AG08396 (cell line): Measurements from ENCODE around the gene NIN.

ENCODE experiments used
- DNase-seq: peaks from one replicate; pipeline ENCODE4 v3.0.0; 2012; ENCODE audit warnings: low spot score, mixed read lengths

The NIN gene

DNA sequence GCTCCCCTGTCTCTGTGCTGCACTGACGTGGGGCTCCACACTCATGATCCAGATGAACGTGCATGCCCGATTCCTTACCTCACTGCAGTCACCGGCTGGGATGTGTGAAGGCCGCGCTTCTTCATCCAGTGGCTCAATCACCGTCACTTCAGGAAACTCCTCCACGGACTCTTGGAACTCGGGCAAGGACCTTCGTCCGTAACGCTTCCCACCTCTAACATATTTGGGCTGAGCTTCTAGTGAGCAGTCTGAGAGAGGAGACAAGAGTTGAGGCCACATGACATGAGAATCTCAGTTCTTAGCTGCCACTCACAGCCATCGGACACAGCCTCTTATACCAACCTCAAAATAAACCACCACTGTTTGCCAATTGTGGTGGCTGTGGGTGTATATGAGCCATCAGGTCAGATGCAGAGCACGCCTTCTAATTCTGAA, 38.3 kb downstream of the NIN start:
- DNase-seq: no peak

DNA sequence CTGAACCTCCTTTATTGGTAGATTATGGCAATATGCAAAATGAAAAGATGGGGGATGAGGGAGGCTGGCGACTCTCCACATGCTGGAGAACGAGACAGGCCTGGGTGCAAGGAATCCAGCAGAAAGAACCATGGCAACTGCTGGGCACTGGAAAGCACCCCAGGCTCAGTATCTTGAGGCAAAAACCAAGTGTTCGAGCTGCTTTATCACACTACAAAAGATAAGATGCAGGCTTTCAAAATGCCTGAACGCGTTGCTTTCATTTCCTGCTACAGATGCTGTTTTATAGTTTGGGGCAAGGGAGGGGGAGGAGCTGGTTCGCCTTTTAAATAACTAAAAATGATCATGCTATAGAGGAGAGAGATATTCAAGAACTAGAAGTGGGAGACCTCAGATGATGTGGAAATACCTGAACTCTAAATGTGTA, 38.9 kb downstream of the NIN start:
- DNase-seq: no peak

DNA sequence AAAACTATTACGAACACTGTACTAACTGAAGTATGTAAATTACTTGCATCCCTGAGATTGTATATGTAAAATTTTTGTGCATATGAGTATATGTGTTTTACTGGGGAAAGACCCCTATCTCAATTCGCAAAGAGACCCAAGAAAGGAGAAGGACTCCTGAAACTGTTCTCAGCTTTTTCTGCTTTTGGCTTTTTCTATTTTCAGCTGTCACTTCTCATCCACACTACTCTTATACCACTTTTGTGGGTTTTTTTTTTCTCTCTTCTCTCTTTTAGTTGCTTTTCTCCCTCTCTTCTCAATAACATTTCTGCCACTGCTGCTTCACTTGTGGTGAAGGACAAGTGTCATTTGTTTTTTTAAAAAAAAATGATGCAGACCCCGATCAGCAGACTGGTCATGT, 39.8 kb downstream of the NIN start:
- DNase-seq: no peak

DNA sequence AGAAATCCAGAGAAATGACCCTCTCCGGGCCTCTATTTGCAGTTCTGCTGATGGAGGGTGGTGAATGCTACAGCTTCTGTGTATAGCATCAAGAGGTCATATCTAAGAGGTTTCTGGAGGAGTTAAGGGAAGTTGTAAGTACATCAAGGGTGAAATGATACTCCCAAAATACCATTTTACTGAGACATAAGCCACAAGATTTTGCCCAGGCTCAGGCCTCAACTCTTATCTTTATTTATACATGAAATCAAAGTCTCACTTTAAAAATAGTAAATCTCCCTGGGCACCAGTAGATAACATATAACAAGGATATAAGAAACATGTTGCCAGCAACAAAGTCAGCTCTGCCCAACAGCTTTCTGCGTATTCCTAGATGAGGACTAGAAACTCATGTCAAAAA, 40.4 kb downstream of the NIN start:
- DNase-seq: peak; percentile 46

DNA sequence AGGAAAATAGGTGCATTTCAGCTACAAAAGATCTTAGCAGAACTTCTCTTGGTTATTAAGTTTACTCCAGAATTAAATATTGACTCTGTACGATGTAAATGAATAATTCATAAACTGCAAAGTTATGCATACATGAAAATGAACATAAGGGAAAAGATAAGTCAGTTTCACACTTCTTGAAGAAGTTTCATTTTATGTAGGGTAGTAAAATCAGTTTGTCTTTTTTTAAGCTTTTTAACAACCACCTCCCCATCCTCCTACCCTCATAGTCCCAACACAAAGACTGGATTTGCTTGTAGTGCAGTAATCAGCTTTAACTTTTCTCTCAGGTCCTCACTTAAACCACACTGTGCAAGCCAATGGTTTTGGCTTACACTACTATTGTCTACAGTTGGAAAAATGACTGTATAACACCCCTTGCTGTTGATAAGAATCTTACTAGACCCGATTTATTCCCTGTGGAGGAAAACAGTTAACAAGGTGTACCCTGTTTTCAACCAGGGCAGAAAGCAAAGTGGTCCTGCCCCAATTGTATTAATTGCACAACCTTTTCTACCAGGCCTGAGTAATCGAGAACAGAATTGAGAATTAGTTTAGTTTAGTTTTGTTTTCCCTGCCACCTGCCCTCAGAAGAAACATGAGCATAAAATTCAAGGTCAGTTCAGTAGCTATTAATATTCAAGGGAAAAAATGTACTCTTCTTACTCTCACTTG, 44.1 kb downstream of the NIN start:
- DNase-seq: no peak

DNA sequence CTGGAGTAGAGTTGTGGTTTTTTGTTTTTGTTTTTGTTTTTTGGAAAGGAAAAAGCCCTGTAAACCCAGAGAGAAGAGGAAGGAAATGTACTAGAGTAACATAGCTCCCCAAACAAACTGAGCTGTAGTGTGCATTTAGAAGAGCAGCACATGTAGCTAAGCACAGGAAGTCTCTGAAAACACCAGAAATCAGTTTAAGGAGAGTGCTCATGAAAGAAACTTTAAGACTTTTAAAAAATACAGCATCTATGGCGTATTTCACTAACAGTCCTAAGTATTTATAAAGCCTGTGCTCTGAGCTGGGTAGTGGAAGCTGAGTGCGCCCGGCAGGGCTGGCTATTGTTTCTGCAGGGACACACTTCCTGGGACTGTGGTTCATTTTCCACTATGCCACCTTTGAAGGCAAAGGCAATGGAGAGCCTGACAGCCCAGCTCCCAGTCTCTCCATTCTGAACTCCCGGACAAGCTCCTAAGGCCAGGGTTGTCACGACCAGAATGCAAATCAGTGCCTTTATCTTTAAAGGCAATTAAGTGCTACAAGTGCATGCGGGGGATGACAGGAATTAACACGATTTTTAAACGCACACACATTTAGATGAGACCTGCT, 45.4 kb downstream of the NIN start:
- no peak for DNase-seq

DNA sequence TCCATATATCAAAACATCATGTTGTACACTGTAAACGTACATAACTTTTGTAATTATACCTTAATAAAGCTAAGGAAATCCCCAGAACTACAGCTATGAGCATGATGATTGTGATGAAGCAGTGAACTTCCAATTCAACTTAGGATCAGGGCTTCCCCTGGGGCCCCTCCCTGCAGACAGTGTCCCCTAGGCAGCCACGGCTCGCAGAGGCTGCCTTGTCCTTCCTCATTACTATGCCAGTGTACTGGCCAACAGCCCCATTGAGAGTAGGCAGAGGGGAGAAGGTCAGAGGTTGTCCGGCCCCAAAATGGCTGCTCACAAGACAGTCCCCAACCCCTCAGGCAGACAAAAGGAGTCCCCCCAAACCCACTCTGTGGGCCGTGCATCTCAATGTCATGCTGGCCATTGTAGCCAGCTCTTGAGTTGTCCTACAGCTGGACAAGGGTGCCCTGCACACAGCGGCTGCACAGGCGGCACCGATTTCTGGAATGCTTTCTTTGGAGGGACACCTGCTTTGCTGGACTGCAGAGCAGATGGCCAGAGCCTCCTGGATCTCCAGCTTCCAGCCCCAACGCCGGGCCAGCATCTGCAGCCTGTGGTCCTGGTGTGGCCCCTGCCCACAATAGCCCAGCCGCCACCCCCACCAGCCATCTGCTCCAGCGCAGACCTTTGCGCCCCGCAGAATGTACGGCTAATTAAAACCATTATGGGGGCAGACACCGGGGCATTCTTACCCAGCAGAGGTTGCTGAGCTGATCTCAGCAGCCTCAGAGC, 46.1 kb downstream of the NIN start:
- DNase-seq: no peak

DNA sequence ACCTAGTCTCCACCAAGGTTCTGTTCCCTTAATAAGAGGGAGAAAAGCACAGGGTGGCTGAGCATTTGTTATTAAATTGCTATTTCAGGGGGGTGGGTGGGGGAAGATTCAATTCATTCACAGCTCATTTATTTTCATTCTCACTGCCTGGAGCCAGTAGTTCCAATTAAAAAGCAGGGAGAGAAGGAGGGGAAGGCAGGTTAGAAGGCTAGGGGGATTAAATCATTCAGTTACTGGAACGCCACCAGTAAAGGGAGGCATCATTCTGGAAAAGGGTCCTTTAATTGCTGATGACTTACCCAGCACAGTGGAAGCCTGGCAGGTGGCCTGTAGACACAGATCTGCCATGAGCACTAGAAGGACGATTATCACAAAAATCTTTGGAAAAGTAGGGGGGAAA, 47.4 kb downstream of the NIN start:
- DNase-seq: no peak

DNA sequence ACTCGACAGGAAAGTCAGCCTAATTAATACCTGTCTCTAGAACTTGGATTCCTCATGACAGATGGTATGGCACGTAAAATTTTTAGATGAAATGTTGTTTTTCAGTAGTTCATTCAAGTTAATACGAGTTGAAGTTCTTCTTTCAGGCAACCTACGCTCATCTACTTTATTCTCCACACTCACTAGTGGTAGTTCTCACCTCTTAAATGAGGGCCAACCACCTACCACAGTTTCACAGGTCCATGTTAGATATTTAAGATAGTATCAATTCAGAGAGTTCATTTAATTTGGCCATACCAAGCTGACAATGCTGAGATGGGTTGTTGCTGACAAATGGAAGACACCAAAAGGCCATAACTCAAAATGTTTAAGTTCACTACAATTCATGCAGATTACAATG, 50.6 kb downstream of the NIN start:
- no peak for DNase-seq

DNA sequence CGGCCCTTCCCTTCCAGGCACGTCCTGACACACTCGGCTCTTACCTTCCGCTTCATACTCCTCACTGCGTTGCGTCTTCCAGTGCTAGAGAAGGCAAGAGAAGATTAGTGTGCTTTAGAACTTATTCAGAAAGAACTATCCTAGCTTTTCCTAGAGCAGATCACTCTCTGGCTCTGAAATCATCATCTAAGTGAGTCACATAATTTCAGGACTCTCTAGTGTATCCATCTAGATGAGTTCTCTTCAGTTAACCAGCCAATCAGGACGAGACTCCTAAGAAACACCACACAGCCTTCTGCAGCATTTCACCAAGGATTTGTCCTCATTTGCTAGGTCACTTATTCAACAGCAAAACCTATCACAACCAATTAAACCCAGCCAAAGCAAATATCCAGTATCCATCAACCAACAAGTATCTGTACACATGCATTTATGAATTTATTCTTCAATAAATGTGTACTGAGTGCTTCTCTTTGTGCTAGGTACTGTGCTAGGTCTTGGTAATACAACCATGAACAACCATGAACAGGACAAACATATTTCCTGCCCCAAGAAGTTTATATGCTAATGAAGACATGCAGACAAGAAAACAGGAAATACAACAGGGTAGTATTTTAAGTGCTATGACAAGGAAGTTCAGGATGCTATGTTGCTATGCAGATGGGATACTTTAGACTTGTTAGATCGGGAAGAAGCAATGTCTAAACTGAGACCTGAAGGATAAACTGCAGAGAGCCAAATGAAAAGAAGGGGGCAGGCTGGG, 52.1 kb downstream of the NIN start:
- peak; percentile 46 for DNase-seq

DNA sequence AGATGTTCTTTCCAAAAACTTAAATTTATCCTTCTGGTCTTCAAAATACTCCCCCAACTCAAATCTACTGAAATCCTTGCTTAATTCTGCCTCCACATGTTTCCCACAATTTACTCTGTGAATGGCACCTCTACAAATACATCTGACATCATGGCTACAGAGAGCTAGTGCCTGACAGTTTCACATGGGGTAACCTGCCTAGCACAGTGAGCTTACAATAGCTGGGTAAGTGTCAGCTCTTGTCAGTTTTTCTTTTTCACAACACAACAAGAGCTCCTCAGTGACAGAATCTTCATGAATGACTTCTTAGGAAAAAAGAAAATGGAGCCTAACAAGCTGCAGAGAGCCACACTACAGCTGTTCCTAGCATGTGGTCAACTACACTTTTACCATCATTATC, 54.4 kb downstream of the NIN start:
- no peak for DNase-seq

DNA sequence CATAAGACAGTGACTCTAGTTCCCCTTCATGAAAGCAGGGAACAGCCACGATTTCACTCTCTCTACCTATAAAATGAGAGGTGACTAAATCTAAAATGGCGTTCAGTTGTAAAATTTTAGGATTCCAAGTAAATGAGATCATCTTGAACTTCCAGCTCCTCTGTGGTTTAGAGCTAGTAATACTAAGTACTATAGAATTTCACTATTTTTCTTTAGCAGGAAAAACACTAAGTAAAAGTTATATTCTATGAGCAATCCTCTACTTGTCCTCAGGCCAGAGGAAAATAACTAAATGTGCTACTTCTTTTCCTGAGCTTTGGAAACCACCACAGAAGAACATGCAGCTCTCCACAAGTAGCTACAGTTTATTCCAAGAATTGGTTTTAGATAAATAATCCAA, 55.6 kb downstream of the NIN start:
- peak; percentile 71 for DNase-seq

DNA sequence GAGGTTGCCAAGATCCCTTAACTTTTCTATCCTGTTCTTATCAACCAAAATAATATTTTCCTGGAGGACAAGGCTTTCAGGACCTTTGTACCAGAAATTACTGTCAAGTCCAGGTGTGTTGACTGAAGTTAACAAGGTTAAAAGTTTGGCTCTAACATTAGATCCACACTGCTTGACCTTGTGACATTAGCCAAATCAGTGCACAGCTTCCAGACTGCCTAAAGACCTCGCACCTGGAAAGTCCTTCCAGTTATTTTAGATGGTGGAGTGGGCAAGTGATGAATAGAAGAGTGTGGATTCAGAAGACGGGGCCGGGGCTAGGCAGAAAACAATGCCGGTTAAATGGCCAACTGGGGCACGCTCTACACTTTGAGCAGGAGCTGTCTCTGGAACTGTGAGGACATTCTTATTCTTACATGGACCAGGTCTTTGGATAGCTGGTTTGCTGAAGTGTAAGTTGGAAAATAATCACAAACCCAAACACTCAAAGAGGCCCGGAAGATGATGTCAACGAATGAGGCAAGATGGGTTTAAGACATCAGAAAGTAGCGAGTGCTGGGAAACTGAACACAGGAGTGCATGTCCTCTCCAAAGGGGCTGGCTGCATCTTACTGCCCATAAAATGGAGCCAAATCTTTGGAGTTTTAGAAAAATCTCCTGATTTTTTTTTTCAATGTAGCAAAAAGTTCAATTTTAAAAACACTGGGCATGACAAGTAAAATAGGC, 56.3 kb downstream of the NIN start:
- DNase-seq: no peak

DNA sequence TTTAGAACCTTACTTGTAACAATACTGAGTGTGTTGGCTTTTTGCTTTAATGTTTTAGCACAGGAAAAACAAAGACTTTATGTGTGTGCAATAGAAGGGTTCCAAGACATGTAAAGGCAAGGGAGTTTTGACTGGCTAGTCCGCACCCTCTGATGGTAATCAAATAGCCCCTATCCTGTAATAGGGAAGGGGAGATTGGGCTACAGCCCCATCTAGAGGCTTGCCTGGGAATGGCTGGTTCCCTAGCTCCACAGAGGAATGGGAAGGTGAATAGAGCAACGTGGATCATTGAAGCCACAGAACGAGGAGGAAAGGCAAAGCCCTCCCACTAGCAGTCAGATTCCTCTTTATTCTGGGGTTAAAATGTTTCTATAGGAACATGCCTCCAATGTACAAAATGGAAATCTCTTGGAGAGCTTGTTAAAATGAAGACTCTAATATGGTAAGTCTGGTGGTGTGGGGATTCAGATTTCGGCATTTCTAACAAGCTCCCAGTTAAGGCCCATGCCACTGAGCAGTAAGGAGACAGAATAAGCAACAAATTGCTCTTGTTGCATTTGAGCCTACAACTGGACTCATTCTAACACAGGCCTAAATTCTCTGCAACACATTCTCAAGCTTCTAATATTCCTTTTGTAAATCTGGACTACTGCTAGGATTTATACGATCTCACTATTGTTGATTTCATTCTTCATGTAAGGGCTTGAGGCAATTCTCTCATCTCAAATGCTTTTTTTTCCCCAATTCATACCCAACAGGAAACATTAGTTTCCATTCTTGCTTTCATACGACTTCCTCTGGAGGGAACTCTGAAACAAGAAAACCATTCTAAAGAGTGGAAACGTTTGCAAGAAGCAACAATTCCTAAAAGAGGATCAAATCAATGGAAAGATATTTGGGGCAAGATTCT, 57.1 kb downstream of the NIN start:
- DNase-seq: peak; percentile 64

DNA sequence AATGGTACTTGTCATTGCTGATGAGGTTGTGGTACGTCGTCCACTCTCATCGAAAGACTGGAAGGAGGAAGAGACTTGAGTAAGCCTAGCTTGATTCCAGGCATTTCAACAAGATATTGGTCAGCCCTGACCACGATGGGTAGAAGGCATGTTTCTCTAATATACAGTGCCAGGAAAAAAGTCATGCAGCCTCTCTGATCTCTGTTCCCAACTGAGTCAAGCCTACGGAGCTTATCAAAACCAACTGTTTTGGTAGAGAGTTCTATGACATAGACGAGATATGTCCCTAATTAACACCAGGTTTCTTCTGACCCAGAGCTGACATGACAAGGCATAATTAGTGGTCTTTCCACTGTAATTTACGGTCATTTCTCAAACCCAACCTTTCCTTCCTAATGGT, 58.5 kb downstream of the NIN start:
- DNase-seq: peak; percentile 20

DNA sequence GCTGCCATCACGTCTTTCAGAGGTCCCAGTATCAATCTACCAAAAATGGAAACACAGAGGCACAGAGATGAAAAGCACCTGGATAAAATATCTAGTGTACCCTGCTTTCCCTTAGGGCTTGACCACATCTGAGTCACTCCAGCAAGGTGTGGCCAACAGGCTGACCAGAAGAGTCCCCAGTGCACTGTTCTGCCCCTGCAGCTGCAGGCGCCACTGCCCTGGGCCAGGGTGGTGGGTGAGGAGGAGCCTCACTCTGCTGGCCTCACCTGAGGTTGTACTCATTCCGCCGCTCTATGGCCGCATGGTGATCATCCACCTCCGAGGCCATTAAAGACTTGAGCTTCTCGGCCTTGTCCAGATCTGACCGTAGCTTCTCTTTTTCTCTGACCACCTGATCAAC, 60.4 kb downstream of the NIN start:
- no peak for DNase-seq

DNA sequence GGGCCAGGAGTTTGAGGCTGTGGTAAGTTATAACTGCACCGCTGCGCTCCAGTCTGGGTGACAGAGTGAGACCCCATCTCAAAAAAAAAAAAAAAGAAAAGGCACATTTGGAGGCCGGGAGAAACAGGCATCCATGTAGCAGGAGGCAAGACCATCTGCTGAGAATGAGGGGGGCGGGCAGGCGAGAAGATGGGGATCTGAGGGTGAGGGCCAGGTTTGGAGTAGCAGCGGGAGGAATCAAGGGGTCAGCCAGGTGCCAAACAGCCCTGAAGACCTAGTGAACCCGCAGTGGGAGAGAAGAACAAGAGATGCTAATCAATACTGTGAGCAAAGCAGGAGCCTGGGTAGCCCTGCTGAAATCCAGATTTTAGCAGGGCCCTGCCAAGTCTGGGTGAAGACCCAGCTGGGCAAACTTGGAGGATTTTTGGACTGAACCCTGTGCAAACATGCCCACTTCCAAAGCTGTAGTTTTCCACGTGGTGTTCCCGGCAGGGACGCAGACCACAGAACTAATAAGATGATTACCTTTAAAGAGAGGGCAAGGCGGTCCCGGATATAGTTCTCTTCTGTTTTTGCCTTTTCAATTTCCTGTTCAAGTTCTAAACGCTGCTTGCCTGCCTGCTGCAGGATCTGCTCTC, 61.0 kb downstream of the NIN start:
- no peak for DNase-seq

DNA sequence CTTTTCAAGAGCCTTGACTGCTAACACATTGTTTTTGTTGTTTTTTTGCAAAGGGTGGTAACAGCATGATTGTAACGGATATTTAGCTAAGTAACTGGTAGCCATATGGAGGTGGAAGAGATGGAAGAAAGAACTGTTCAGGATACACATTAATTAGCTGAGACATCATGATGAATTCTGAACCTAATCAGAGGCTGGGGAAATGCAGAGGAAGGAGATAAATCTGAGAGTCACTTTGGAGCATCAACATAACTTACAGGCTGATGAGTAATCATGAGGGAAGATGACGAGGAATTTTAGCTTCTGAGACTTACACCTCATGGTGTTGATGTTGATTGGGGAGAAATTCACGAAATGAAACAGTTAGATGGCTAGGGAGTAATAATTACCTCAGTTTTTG, 62.3 kb downstream of the NIN start:
- no peak for DNase-seq

DNA sequence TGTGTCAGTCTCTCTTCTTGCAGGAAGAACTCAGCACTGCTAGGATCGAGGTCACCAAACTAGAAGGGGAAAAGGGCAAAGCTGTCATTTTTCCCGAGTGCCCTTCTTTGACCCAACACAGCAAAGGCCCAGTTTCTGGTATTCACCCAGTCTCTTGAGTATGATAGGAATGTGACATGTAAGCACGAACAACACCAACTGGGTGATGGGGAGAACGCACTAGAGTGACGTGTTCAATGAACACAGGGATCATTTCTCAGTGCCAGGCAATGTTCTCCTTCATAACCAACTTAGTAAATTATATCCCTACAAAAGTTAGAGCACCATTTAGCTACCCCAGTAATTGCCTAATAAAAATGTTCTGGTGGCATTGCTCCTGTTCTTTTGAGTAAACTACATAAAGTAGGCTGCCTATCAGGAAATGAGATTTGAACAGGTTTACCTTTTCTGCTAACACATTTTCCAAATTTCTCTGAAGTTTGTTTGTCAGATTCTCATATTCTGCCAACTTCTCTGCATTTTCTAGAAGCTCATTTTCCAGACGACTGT, 64.5 kb downstream of the NIN start:
- DNase-seq: peak; percentile 15
